NCI-H82 treated with DMSO at 0.1 percent for 48 hours (cell line): ENCODE data around the gene TMEM212.
"Not testable (repeated sequence)": the region's sequence is repeated elsewhere in the genome, so short reads cannot be mapped to it uniquely, and the experiment has no call there.

Experiments used
- DNase-seq: peaks from one replicate; lab custom pipeline; 2025; ENCODE audit not compliant: unreplicated experiment; lab: John Stamatoyannopoulos, UW

TMEM212 gene

GRCh38 chr3:171883257-171883892, 40.2 kb downstream of the TMEM212 start:
- no peak for DNase-seq

DNA sequence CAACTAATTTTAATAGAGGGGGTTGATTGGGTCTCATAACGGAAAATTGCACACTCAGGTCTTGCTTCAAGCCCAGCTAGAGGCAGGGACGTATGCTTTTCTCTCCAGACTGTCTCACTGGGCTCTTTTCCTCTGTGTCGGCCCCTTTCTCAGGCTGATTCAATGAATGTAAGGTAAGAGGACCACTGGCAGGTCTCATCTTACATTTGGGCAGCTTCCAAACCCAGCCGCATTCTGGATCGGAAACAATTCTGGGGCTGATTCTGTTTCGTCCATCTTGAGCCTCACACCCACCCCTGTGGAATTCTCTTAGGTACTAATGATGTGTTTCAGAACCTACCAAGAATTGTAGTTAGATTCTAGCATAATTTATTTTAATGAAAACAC, 40.7 kb downstream of the TMEM212 start:
- DNase-seq, result no peak

DNA sequence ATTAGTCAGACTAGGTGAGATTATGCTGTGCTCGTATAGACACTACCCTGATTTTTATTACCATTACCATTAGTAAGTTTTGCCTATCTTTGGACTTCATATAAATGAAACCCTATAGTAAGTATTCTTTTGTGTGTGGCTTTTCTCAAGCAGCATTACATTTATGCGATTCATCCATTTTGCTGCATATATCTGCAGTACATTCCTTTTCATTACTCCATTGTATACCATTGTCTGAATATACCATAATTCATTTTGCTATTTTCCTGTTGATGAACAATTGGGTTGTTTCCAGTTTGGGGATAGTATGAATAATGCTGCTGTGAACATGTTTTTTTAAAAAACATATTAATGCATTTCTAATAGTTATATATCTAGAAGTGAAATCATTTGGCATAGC, 45.3 kb downstream of the TMEM212 start:
- DNase-seq, result no peak

GRCh38 chr3:171890398-171890797, 47.2 kb downstream of the TMEM212 start:
- DNase-seq, result no peak

DNA sequence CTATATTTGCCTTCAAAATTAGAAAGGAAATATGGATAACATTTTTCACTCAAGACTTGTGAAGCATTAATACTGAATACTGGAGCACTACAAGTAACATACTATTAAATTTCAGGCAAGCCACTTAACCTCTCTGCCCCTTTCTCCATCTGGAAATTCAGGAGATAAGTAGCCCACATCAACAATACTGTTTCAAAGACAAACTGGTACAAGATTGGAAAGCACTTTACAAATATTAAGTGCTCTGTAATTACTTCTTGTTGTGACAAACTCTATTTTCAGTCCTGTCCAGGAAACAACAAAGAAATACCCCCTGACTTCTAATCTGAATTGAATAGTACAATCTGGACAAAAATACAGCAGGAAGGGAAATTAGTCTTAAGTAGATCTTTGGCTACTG, 49.3 kb downstream of the TMEM212 start:
- no peak for DNase-seq

DNA sequence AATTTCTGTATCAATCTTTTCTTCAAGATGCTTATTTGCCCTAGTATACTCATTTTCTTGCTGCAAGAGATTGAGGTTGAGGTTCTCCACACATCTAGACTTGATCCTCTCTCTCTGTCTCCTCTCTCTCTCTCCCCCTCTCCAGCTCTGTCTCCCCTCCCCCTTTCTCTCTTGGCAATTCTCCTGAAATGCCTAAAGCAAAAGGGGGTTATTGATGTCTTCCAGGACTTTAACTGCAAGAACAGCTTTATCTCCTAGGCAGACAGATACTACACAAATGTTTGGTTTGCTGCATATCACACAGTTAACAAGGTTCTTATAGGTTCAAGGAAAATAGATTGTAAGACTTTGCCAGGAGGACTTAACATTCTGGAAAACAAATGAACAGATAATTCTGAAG, 52.1 kb downstream of the TMEM212 start:
- DNase-seq, result no peak

DNA sequence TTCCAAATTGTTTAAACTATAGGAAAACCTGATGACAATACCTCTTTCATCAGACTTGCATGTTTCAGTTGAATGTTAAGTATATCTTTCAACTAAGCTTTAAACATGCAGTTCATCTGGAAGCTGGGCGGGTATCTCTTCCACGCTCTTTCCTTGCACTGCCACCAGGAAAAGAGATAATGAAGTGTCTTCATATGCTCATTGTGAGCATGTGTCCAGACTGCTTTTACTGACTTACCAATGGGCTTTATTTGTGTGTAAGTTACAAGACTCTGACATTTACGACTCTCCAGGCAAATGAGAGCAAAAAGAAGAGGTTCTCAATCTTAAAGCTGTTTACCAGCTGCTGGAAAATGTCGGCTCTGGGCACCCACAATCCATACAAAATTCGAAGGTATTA, 52.8 kb downstream of the TMEM212 start:
- no peak for DNase-seq

DNA sequence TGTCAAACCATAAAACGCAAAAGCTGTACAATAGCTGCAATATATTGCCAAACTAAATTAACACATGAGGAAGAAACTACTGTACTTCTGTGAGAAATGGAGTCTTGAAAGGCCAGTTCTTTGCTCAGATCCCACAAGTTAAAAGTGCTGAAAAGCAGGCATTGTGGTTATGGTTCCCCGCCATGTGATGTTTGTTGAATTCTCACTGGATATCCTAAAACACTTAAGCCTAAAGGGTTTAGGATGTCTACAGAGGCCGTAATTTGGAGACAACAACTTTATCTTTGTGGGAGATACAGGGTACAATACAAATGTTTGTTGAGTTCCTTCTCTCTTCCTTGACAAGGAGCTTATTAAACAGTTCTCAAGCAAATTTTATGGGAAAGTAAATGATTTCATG, 53.2 kb downstream of the TMEM212 start:
- DNase-seq, result no peak

GRCh38 chr3:171898192-171898591, 55.0 kb downstream of the TMEM212 start:
- DNase-seq, result no peak

- no peak for DNase-seq
Observed at GRCh38 chr3:171900446-171900845, 57.3 kb downstream of the TMEM212 start.

DNA sequence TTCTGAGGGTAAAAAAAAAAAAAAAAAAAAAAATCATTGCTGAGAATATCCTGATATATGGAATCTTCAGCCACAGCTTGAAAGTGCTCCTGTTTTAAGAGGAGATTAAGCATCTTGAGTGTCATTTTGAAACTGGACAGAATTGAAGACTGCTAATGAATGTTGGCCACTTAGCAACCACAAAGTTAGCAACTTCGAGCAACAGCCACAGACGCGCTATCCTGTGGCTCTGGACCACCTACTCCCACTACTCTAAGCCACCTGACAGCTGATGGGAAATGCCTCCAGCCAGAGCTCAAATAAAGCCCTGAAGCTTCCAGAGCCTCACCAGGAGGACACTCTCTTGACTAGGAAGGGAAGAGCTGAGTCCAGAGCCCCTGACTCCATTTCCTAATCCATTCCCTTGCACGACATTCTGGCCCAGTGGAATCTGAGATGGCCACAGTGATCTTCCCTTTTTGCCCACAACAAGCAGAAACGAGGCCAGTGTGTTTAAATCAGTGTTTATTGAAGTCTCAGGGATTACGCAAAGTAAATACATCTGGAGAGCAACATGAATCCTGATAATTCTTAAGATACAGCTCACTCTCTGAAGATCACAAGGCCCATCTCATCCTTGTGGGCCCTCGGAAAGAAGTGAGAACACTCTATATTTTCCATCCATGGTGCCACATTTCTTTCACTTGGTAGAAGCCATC, 58.6 kb downstream of the TMEM212 start:
- no peak for DNase-seq

DNA sequence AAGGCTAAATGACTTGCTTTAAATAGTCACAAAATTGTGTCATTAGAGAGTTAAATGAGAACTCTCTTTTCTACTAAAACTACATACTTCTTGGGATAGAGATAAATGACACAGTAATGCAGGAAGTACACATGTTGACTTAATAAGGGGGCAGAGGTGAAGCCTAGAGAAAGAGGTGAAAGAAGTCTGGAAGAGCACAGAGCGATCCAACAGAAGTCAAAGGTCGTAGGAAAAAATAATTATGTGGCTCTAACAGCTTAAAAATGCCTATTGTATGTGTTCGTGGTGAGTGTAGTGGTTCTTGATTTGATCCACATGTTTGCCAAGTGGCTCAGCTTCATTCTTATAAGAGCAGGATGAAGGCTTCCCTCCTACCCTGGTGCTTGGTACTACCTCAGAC, 61.7 kb downstream of the TMEM212 start:
- DNase-seq, result no peak

- not testable (repeated sequence) for DNase-seq
Observed at GRCh38 chr3:171906503-171906902, 63.4 kb downstream of the TMEM212 start.

DNA sequence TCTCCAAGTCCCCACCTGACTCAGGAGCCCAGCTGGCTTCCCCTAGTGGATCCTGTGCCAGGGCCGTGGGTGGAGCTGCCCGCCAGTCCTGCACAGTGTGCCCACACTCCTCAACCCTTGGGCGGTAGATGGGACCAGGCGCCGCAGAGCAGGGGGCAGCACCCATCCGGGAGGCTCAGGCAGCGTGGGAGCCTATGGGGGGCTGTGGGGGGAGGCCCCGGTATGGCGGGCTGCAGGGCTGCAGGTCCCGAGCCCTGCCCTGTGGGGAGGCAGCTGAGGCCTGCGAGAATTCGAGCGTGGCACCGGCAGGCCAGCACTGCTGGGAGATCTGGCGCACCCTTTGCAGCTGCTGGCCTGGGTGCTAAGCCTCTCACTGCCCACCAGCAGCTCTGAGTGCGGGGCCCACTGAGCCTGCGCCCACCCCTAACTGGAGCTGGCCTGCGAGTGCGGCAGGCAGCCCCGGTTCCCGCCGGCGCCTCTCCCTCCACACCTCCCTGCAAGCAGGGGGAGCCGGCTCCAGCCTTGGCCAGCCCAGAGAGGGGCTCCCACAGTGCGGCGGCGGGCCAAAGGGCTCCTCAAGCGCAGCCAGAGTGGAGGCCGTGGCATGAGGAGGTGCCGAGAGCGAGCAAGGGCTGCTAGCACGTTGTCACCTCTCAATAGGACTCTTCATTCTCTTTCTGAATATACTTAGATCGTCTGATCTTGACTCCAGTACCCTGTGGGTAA, 64.0 kb downstream of the TMEM212 start:
- DNase-seq, result no peak

- no peak for DNase-seq
Observed at GRCh38 chr3:171907761-171908160, 64.6 kb downstream of the TMEM212 start.

GRCh38 chr3:171908731-171909130, 65.6 kb downstream of the TMEM212 start:
- DNase-seq, result no peak
